CD14-positive monocyte (primary cell): Measurements from ENCODE around the gene ZNF823. TPM values are rescaled to one million over a fixed set of nuclear protein-coding genes. Genes with fewer than 3 reads are reported as not detected.

Source experiments
- DNase-seq, 3 donors: peaks; one replicate each; pipeline ENCODE4 v3.0.0-alpha.2; 2011 to 2022
- H2AFZ ChIP-seq: 2 replicates; pipeline ENCODE4 v1.6.0; 2012; ENCODE audit warnings: mild to moderate bottlenecking, low read depth, low read length, inconsistent platforms; ENCODE audit not compliant: insufficient read depth, poor library complexity, severe bottlenecking
- H3K27ac ChIP-seq, 2 donors: 1 replicate in 1 of 2; 2 replicates in 1 of 2; pipeline ENCODE4 v1.5.1; 2012 to 2013; ENCODE audit warnings: low read length in 2 of 2, control low read depth in 1 of 2, inconsistent platforms in 1 of 2, low read depth in 1 of 2, mild to moderate bottlenecking in 1 of 2
- H3K27me3 ChIP-seq, 2 donors: one replicate each; pipeline versions ENCODE4 v1.6.0 to v1.6.1; 2011 to 2013; ENCODE audit warnings: low read length in 2 of 2; ENCODE audit not compliant: control insufficient read depth in 2 of 2, insufficient read depth in 2 of 2
- H3K36me3 ChIP-seq, 2 donors: replicated peaks in 1 of 2; 1 replicate in 1 of 2; 2 replicates in 1 of 2; pipeline versions ENCODE4 v1.5.1 to v1.6.1; 2012 to 2013; ENCODE audit warnings: low read length in 2 of 2, control low read depth in 1 of 2, inconsistent platforms in 1 of 2, mild to moderate bottlenecking in 1 of 2; ENCODE audit not compliant: insufficient read depth in 2 of 2, control insufficient read depth in 1 of 2
- H3K4me1 ChIP-seq, 2 donors: 1 replicate in 1 of 2; 2 replicates in 1 of 2; pipeline versions ENCODE4 v1.5.1 to v1.6.1; 2012 to 2013; ENCODE audit warnings: low read length in 2 of 2, control low read depth in 1 of 2, inconsistent platforms in 1 of 2, mild to moderate bottlenecking in 1 of 2, moderate library complexity in 1 of 2; ENCODE audit not compliant: insufficient read depth in 2 of 2, control insufficient read depth in 1 of 2
- H3K4me2 ChIP-seq: replicated peaks from 2 replicates; pipeline ENCODE3; 2012; ENCODE audit warnings: low read length, moderate library complexity, mild to moderate bottlenecking; ENCODE audit not compliant: poor library complexity, severe bottlenecking; ENCODE audit errors: extremely low read depth
- H3K4me3 ChIP-seq, 3 experiments: fragments of 200-600 bp in 1 of 3; sonication (generic) in 1 of 3; replicated peaks in 1 of 3; 1 replicate in 2 of 3; 2 replicates in 1 of 3; pipeline ENCODE4 v1.5.1; 2011 to 2013; ENCODE audit warnings: low read length in 3 of 3, mild to moderate bottlenecking in 3 of 3, control low read depth in 2 of 3, low read depth in 2 of 3, inconsistent platforms in 1 of 3, moderate library complexity in 1 of 3
- H3K79me2 ChIP-seq: 2 replicates; pipeline ENCODE4 v1.6.0; 2012; ENCODE audit warnings: mild to moderate bottlenecking, control low read depth, inconsistent platforms, low read length, moderate library complexity; ENCODE audit not compliant: insufficient read depth
- H3K9ac ChIP-seq: 2 replicates; pipeline ENCODE4 v1.6.0; 2017; ENCODE audit warnings: low read length, mild to moderate bottlenecking; ENCODE audit not compliant: insufficient read depth, poor library complexity, severe bottlenecking
- H3K9me3 ChIP-seq, 2 donors: replicated peaks in 1 of 2; 1 replicate in 1 of 2; 2 replicates in 1 of 2; pipeline versions ENCODE4 v1.5.1 to v1.6.1; 2012 to 2013; ENCODE audit warnings: low read length in 2 of 2, control low read depth in 1 of 2; ENCODE audit not compliant: control insufficient read depth in 1 of 2, insufficient read depth in 1 of 2
- H4K20me1 ChIP-seq: 2 replicates; pipeline ENCODE4 v1.6.0; 2012; ENCODE audit warnings: mild to moderate bottlenecking, low read length, control low read depth, moderate library complexity; ENCODE audit not compliant: insufficient read depth
- H3K27ac Mint-ChIP-seq, 7 donors: one replicate each; pipeline ENCODE4 v1.8.0; 2020; ENCODE audit warnings: mild to moderate bottlenecking in 7 of 7, mixed read lengths in 7 of 7, moderate library complexity in 6 of 7, inconsistent platforms in 2 of 7
- H3K27me3 Mint-ChIP-seq, 3 donors: one replicate each; pipeline ENCODE4 v1.8.0; 2021 to 2022; ENCODE audit warnings: low read depth in 3 of 3, mild to moderate bottlenecking in 3 of 3, mixed read lengths in 3 of 3, moderate library complexity in 3 of 3, inconsistent platforms in 1 of 3
- H3K36me3 Mint-ChIP-seq, 2 donors: one replicate each; pipeline ENCODE4 v1.8.0; 2020; ENCODE audit warnings: mixed read lengths in 2 of 2, inconsistent platforms in 1 of 2, mild to moderate bottlenecking in 1 of 2
- H3K4me1 Mint-ChIP-seq: one replicate; pipeline ENCODE4 v1.8.0; 2020; ENCODE audit warnings: mild to moderate bottlenecking, mixed read lengths
- H3K4me3 Mint-ChIP-seq, 2 donors: one replicate each; pipeline ENCODE4 v1.8.0; 2020; ENCODE audit warnings: mild to moderate bottlenecking in 2 of 2, mixed read lengths in 2 of 2, moderate library complexity in 1 of 2
- H3K9me3 Mint-ChIP-seq, 7 donors: one replicate each; pipeline ENCODE4 v1.8.0; 2020 to 2022; ENCODE audit warnings: mixed read lengths in 7 of 7, mild to moderate bottlenecking in 6 of 7, moderate library complexity in 6 of 7, inconsistent platforms in 2 of 7
- WGBS: methylation state at CpG from one replicate; pipeline ENCODE4 v1.1.5; 2013; ENCODE audit warnings: missing lambda C conversion rate; ENCODE audit not compliant: insufficient coverage; 5-methylcytosine and 5-hydroxymethylcytosine counted together
- intact Hi-C, 2 donors: fragments of 100-400 bp; cut with micrococcal nuclease; formaldehyde crosslinking; loops; one replicate each; pipeline versions ENCODE4 v1.15.0 to v1.15.1; 2023
- polyA plus RNA-seq, 3 donors: library from polyadenylated mRNA; depleted of rRNA in 1 of 3; unstranded in 2 of 3; stranded (reverse) in 1 of 3; fragments of 300-500 nt in 2 of 3; fragments of >200 nt in 1 of 3; fragmentation: Illumina TruSeq in 2 of 3; gene quantifications; 1 replicate in 2 of 3; 2 replicates in 1 of 3; pipeline ENCODE4 v1.2.3, GENCODE V29; 2012 to 2021
- TF ChIP-seq, protein P1 (sequence below): fragments of 200-600 bp; IDR thresholded peaks from one replicate; pipeline ENCODE4 v1.8.0; 2022; ENCODE audit warnings: antibody characterized with exemption, mild to moderate bottlenecking

The ZNF823 gene
- polyA plus RNA-seq, 3 donors, result 0.48 to 0.85 (median 0.67) TPM

DNA sequence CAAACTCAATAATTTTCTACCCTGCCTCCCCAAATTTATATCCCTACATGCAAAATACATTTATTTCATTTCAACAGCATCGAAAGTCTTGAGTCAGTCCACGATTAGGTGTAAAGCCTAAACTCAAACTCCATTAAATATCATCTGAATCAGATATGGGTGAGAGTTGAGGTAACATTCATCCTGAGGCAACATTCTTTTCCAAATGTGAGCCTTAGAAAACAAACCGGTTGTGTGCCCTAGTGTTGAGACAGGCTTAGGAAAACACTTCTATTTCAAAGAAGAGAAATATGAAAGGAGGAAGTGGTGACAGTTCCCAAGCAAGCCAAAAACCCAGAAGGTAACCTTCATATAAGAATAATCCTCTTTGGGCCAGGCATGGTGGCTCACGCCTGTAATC lies 15.9 kb upstream of the ZNF823 start:
- no peaks in the 10 kb centered on the region for H3K36me3 Mint-ChIP-seq
- no peak for DNase-seq
- H3K27ac Mint-ChIP-seq, result no peak overlapping the region
- no peak overlapping the region for H3K4me3 ChIP-seq
- no peaks in the 10 kb centered on the region for H3K4me1 ChIP-seq
- H3K27me3 ChIP-seq, result no peaks in the 10 kb centered on the region
- H3K4me3 Mint-ChIP-seq, result no peak overlapping the region
- H4K20me1 ChIP-seq, result no peaks in the 10 kb centered on the region
- H3K9me3 ChIP-seq, result peaks cover 5 to 35% of the 10 kb centered on the region in 2 donors
- H3K4me2 ChIP-seq, result no peak overlapping the region
- intact Hi-C loops, result no loop called here
- peaks cover 31 to 65% (median 43%) of the 10 kb centered on the region in 7 donors for H3K9me3 Mint-ChIP-seq
- no peaks in the 10 kb centered on the region for H3K4me1 Mint-ChIP-seq
- no peak overlapping the region for H3K27ac ChIP-seq
- no peaks in the 10 kb centered on the region for H3K36me3 ChIP-seq
- no peaks in the 10 kb centered on the region for H3K79me2 ChIP-seq
- WGBS, result 100% methylated on average over 1 of the region's 4 CpGs
- no peak overlapping the region for H3K9ac ChIP-seq
- H2AFZ ChIP-seq, result no peak overlapping the region
- H3K27me3 Mint-ChIP-seq, result peaks cover 2 to 8% (median 4%) of the 10 kb centered on the region in 3 donors
- TF ChIP-seq, protein P1, sequence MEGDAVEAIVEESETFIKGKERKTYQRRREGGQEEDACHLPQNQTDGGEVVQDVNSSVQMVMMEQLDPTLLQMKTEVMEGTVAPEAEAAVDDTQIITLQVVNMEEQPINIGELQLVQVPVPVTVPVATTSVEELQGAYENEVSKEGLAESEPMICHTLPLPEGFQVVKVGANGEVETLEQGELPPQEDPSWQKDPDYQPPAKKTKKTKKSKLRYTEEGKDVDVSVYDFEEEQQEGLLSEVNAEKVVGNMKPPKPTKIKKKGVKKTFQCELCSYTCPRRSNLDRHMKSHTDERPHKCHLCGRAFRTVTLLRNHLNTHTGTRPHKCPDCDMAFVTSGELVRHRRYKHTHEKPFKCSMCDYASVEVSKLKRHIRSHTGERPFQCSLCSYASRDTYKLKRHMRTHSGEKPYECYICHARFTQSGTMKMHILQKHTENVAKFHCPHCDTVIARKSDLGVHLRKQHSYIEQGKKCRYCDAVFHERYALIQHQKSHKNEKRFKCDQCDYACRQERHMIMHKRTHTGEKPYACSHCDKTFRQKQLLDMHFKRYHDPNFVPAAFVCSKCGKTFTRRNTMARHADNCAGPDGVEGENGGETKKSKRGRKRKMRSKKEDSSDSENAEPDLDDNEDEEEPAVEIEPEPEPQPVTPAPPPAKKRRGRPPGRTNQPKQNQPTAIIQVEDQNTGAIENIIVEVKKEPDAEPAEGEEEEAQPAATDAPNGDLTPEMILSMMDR, result no peak

DNA sequence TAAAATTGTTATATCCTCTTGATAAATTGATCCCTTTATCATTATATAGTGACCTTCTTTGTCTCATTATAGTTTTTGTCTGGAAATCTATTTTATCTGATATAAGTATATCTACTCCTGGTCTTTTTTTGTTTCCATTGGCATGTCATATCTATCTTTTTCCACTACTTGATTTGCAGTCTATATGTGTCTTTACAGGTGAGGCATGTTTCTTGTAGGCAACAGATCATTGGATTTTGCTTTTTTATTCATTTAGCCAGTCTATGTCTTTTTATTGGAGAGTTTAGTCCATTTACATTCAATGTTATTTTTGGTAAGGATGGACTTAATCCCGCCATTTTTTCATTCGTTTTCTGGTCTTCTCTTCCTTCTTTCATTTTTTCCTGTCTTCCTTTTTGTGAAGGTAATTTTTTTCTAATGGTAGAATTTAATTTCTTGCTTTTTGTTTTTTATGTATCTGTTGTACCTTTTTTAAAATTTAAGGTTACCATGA lies 13.5 kb upstream of the ZNF823 start:
- H3K27ac Mint-ChIP-seq, result no peak overlapping the region
- no peak overlapping the region for H3K4me3 Mint-ChIP-seq
- TF ChIP-seq, protein P1, result no peak
- Histone ChIP-seq H3K4me2 (no peak overlapping the region), H3K79me2 (no peaks in the 10 kb centered on the region), H2AFZ (no peak overlapping the region), H3K4me3 (no peak overlapping the region), H3K36me3 (no peaks in the 10 kb centered on the region), H3K9me3 (peaks cover 2 to 40% of the 10 kb centered on the region in 2 donors), H3K9ac (no peak overlapping the region), H4K20me1 (no peaks in the 10 kb centered on the region), H3K27ac (no peak overlapping the region), H3K4me1 (no peaks in the 10 kb centered on the region), H3K27me3 (no peaks in the 10 kb centered on the region)
- intact Hi-C loops, result no loop called here
- no peak for DNase-seq
- H3K9me3 Mint-ChIP-seq, result peaks cover 32 to 74% (median 52%) of the 10 kb centered on the region in 7 donors
- WGBS, result no CpG with 5 or more reads among the region's 2 CpGs
- peaks cover 2 to 6% (median 4%) of the 10 kb centered on the region in 3 donors for H3K27me3 Mint-ChIP-seq
- no peaks in the 10 kb centered on the region for H3K4me1 Mint-ChIP-seq
- no peaks in the 10 kb centered on the region for H3K36me3 Mint-ChIP-seq
